Activated CD8-positive, alpha-beta memory T cell treated with anti-CD3 and anti-CD28 coated beads, Interleukin-2, amount 50 U/mL, for 48 hours (primary cell): ENCODE measurements around the gene TRIM22.
"Not testable (repeated sequence)": the region's sequence is repeated elsewhere in the genome, so short reads cannot be mapped to it uniquely, and the experiment has no call there.

Source experiments
- DNase-seq: peaks from one replicate; pipeline ENCODE4 v3.0.0-alpha.2; 2020

TRIM22 gene

DNA sequence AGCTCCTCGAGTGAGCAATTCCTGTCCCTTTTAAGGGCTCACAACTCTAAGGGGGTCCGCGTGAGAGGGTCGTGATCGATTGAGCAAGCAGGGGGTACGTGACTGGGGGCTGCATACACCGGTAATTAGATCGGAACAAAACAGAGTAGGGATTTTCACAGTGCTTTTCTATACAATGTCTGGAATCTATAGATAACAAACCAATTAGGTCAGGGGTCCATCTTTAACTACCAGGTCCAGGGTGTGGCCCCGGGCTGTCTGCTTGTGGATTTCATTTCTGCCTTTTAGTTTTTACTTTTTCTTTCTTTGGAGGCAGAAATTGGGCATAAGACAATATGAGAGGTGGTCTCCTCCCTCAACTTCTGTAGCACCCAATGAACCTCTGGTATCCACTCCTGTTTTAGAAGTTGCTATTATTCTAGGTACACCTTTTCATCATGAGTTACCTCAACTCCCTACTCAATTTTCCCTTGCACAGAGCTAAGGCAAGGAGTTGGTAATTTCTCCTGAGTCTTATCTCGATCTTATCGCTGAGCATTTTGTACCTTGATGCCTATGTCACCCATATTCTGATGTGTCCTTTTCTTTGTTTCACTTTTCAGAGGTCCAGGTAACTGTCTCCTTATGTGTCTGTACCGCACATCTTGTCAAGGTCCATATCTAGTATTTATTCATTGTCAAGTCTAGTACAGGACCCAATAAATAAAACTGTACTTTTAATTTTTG, 1.8 kb downstream of the TRIM22 start:
- not testable (repeated sequence) for DNase-seq

DNA sequence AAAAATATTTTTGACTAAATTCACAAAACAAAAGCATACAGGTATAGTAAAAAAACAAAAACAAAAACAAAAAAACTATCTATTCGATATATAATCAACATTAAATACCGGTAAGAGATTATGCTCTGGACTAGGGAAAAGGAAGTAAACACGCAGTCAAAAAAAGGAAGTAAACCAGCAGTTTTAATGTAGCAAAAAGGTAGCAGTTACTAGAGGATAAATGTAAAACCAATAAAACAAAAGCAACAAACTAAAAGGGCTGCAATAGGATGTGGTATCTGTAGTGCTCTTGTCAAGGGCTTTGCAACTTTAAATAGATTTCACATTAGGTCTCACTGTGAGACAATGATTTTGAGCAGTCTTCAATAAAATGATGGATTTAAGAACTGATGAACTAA, 2.4 kb downstream of the TRIM22 start:
- DNase-seq = no peak

DNA sequence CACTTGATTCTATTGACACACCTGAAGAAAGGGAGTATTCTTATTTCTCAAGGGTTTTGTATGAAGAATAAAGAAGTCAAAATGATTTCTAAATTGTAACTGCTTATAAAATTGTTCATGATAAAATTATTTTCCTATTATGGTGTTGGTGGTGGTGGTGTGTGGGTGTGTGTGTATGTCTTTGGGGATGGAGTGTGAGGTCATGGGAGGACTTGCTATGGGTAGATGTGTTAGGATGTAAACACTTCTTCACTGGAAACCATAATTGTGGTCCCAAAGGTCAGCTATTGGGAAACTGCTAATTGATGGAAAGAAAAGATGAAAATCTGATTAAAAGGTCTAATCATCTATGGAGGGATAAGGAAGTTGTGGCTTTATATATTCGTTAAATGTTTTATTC, 5.1 kb downstream of the TRIM22 start:
- DNase-seq = no peak

DNA sequence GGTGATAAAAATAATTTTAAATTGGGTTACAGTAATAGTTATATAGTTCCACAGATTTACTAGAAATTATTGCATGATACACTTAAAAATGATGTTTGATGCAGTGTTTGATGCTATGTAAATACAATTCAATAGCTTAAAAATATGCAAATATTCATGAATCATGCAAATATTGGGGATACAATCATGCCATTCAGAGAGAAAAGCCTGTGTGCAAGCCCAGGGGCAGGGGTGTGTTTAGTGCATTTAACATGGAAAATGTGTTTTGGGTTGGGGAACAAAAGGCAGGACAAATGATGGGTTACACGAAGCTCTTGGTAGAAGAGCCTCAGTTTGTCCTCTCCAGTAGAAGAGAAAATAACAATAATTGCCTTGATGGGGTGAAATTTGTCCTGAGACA, 6.0 kb downstream of the TRIM22 start:
- no peak for DNase-seq

DNA sequence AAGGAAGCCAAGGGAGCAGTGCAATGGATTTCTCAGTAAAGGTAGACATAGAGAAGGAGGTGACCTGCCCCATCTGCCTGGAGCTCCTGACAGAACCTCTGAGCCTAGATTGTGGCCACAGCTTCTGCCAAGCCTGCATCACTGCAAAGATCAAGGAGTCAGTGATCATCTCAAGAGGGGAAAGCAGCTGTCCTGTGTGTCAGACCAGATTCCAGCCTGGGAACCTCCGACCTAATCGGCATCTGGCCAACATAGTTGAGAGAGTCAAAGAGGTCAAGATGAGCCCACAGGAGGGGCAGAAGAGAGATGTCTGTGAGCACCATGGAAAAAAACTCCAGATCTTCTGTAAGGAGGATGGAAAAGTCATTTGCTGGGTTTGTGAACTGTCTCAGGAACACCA, 6.6 kb downstream of the TRIM22 start:
- no peak for DNase-seq

DNA sequence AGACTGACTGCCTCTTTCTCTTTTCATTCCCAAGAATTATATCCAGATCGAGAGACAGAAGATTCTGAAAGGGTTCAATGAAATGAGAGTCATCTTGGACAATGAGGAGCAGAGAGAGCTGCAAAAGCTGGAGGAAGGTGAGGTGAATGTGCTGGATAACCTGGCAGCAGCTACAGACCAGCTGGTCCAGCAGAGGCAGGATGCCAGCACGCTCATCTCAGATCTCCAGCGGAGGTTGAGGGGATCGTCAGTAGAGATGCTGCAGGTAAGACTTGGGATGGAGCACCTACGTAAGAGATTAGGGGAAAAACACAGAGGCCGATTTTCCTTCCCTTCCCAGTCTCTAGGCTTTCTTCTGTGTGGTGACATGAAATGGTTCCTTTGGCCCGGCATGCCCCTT, 8.7 kb downstream of the TRIM22 start:
- no peak for DNase-seq

DNA sequence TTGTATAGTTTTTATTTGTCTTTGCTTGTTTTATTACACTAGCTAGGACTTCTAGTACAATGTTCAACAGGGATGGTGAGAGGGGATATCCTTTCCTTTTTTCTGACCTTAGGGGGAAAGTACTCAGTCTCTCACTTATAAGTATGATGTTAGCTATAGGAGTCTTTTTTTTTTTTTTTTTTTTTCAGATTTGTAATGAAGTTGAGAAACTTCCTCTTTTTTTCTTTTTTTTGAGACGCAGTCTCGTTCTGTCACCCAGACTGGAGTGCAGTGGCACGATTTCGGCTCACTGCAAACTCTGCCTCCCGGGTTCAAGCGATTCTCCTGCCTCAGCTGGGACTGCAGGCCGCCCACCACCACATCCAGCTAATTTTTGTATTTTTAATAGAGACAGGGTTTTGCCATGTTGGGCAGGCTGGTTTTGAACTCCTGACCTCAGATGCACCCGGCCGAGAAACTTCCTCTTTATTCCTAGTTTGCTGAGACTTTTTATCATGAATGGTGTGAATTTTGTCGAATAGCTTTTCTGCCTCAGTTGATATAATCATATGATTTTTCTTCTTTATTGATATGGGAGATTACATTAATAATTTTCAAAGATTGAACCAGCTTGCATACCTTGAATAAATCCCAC, 10.9 kb downstream of the TRIM22 start:
- no peak for DNase-seq

DNA sequence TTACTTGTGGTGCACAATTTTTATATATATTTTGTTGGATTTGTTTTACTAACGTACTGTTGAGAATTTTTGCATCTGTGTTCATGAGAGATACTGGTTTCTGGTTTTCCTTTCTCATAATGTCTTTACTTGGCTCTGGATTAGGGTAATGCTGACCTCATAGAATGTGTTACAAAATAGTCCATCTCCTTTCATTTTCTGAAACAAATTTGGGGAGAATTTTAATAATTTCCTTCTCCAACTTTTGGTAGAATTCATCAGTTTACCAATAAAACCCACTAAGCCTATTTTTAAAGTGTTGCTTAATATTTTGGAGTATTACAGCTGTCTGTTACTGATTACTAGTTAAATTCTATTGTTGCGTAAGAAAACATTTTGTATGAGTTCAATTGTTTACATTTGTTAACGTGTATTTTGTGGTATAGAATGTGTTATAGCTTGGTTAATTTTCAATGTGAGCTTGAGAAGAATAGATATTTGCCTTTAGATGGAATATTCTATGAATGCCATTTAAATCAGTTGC, 11.5 kb downstream of the TRIM22 start:
- no peak for DNase-seq

DNA sequence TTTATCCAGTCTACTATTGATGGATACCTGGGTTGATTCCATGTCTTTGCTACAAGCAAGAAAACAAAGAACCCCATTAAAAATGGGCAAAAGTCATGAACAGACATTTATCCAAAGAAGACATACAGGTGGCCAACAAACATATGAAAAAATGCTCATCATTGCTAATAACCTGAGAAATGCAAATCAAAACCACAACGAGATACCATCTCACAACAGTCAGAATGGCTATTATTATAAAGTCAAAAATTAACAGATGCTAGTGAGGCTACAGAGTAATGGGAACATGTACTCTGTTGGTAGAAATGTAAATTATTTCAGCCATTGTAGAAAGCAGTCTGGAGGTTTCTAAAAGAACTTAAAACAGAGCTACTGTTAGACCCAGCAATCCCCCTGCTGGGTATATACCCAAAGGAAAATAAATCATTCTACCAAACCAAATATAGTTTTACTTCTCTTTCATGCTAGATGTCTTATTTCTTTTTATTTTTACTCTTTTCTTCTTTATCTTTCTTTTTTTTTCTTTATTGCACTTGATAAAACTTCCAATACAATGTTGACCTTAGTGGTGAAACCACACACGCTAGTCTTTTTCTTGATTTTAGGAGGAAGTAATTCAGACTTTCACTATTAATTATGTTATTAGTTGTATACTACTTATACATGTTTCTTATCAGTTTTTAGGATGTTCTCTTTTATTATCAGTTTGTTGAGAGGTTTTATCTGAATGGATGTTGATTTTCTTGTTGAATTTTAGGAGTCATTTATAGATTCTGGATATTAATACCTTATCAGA, 14.3 kb downstream of the TRIM22 start:
- no peak for DNase-seq

DNA sequence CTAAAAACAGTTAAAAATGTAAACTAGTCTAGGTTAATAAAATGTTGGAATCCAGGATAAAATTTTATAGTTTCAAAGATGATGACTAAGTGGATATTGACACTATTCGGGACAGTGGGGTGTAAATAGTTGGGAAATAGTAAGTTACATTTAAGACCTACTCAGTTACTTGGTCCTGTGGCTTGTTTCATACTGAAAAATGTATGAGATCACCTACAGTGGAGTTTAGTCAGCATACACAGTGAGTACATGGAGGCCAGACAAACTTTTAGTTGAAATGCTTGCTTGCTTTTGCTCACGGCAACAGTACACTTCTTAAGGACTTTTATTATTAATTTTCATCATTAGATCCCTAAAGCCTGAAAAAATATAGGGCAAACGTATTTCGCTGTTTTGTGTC, 16.1 kb downstream of the TRIM22 start:
- no peak for DNase-seq

DNA sequence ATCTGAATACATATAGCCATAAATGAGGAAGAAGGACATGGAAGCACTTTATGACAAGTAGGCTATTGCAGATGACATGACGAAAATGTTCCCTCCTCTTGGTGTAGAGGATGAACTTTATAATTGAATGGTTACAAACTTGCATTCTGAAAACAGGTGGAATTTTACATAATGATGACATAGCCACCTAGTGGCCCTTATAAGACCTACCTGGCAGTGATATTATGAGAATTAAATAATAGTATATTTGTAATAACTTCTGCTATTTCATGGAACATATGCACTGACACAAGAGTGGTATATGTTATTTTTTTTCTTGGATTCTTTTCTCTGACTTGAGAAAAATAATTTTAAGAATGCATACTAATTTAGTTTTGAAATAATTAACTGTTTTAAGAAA, 22.9 kb downstream of the TRIM22 start:
- DNase-seq = no peak

DNA sequence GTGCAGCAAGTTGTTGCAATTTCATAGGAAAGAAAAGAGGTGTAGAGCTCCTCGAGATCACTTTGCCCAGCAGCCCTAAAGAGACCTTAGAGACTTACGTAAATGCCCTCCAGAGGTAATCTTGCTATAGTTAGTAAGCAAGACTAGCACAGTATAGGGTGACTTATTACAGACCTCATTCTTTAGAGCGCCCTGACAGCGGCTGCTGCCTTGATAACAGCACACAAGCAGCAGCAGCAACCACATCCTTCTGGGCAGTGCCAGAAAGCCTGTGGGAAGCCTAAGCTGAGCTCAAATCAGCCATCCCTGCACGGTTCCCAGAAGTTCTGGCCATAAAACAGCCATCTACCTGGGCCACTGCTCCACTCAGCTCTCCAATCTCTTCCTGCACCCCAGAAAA, 24.1 kb downstream of the TRIM22 start:
- DNase-seq = no peak

DNA sequence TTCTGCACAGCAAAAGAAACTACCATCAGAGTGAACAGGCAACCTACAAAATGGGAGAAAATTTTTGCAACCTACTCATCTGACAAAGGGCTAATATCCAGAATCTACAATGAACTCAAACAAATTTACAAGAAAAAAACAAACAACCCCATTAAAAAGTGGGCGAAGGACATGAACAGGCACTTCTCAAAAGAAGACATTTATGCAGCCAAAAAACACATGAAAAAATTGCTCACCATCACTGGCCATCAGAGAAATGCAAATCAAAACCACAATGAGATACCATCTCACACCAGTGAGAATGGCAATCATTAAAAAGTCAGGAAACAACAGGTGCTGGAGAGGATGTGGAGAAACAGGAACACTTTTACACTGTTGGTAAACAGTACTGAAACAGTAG, 26.9 kb downstream of the TRIM22 start:
- not testable (repeated sequence) for DNase-seq

DNA sequence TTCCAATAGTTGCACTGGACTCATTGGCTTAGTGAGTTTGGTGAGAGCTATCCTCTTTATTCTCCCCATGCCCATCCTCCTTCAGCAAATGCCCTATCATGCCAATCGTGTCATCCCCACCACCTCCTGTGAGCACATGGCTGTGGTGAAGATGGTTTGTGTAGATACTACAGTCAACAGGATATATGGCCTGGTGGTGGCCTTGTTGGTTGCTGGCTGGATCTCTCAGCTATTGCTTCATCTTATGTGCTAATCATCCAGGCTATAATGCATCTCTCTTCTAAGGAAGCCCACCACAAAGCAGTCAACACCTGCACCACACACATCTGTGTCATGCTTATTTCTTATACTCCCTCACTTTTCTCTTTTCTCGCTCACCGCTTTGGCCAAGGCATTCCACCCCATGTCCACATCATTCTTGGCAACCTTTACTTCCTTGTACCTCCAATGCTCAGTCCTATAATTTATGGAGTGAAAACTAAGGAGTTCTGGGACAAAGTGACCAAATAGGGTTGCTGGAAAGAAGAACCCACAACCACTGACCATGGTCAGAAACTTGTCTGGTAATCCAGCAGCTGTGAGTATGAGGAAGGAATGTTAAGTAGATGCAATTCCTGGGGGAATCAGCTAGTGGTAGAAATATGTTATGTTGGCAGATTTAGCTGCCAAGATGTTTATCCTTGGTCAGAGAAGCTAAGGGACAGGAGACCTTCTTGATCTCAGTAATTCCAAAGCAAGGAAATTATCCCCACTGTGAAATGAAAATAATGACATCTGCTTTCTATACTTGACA, 30.3 kb downstream of the TRIM22 start:
- DNase-seq = no peak

DNA sequence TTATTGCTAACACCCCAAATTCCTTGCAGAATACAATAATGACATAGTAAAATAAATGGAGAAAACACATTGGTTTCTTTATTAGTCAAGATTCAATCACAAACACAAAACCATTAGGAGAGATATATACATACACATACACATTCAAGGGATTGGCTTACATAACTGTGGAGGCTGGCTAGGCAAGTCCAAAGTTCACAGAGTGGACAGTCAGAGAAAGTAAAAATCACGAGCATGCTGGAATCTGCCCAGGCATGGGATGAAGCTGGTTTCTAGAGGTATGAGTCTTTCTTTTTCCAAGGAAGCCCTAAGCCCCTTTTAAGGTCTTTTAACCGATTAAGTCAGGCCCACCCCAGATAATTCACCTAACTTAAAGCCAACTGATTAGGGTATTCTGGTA, 33.0 kb downstream of the TRIM22 start:
- DNase-seq = no peak

DNA sequence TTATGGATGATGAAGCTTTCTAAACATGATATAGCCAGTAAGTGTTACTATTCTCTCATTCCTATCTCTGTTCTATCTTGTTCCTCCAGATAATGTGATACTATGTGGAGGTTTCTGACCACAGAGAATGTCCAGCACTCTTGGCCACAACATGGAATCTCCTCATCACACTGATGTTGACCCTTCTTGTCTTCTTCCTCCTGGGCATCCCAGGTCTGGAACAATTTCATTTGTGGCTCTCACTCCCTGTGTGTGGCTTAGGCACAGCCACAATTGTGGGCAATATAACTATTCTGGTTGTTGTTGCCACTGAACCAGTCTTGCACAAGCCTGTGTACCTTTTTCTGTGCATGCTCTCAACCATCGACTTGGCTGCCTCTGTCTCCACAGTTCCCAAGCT, 36.8 kb downstream of the TRIM22 start:
- no peak for DNase-seq

DNA sequence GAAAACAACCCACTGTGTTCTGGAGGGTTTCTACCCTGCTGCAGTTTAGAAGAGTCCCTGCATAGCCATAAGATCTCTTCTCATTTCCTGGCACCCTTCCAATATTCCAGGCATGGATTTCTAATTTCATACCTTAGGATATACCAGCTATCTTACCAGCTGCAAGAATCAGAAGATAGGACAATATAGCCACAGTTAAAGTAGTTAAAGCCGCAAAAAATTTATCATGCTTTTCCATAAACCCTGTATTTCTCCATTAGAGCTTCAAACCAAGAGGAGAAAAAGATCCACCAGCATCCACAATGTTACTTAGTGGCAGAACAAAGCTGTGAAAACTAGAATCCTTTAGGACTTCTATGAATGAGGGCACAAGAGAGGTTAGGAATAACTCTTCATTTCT, 38.1 kb downstream of the TRIM22 start:
- no peak for DNase-seq

DNA sequence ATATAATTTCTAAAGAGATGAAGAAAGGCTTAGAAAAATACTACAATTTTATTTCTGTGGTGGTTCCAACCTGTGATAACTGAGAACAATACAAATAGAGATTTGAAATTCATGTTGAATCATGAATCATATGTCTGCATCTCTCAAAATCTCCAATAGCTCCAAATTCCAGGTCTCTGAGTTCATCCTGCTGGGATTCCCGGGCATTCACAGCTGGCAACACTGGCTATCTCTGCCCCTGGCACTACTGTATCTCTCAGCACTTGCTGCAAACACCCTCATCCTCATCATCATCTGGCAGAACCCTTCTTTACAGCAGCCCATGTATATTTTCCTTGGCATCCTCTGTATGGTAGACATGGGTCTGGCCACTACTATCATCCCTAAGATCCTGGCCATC, 46.8 kb downstream of the TRIM22 start, which contains the start of gene OR56B1:
Gene OR56B1, plus strand, starts transcription at position 53 of the 400 bp plus-strand sequence. Its CDS starts 69 bp downstream, at position 122.
- no peak for DNase-seq

DNA sequence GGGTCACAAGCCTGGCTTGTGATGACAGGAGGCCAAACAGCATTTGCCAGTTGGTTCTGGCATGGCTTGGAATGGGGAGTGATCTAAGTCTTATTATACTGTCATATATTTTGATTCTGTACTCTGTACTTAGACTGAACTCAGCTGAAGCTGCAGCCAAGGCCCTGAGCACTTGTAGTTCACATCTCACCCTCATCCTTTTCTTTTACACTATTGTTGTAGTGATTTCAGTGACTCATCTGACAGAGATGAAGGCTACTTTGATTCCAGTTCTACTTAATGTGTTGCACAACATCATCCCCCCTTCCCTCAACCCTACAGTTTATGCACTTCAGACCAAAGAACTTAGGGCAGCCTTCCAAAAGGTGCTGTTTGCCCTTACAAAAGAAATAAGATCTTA, 47.5 kb downstream of the TRIM22 start:
- DNase-seq = no peak

DNA sequence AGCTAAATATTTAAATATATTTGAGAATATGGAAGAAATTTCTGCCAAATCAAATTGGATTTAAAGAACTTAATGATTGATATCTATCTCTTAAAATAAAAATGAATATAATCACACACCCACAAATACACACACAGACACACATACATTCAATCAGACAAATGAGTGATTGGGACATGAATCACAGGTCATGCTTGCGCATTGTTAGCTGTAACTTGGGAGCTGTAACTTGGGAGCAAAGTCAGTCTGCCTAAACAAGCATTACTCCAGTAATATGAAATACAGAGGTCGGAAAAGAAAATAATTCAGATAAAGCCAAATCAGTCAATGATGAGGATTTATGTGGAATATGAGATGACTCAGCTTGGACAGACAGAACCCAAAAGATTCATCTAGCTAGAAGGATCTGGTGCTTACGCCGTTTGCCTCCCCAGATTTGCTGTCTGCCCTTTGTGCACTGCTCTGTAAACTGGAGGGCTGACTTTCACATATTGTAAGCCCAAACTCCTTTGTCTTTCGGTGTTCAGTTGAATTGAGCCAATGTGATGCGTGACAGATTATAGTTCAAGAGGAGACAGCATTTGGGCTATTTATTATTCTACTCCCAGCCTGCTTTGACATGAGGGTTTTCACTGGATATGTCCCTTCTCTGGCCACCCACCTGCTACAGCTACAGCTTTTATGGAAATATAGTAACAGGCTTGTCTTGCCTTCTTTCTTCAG, 48.2 kb downstream of the TRIM22 start:
- DNase-seq = no peak

DNA sequence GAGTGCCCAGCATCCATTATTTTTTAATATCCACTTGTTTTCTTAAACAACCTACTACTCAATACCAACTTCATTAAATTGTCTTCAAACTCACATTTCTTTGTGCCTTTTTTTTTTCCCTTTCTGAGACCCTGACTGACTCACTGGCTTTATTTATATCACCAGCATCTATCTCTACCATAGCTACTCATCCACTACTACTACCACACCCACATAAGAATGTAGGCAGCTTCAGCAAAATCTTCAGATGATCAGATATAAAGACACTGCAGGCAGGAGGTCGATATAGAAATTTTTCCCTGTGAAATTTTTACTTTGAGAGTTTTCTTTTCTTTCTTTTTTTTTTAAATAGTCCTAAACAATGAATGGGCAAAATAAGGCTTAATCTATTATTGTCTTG, 48.8 kb downstream of the TRIM22 start:
- no peak for DNase-seq

DNA sequence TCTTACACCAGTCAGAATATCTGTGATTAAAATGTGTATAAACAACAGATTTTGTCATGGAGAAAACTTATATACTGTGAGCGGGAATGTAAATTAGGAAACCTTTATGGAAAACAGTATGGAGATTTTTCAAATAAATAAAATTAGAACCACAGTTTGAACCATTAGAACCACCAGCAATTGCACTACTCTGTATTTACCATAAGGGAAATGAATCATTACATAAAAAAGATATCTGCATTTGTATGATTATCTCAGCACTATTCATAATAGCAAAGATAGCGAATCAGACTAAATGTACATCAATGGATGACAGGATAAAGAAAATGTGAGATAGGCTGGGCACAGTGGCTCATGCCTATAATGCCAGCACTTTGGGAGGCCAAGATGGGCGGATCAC, 57.0 kb downstream of the TRIM22 start:
- DNase-seq = no peak
